ENCODE measurements around the gene SYNPO2. TPM values are rescaled to one million over a fixed set of nuclear protein-coding genes. Genes with fewer than 3 reads are reported as not detected.

SYNPO2 gene
- total RNA-seq, 3 donors from 2014 or later (not counting 1 experiment from before 2014, with no cell fraction given), result 0.18 to 0.85 (median 0.56) TPM

GRCh38 chr4:118898221-118898620, 9.6 kb downstream of the SYNPO2 start:
- Mint-ChIP-seq H3K27me3 (ENCODE audit: low read depth in 2 of 2) (peaks cover 3 to 52% of the 10 kb centered on the region in 2 donors), H3K36me3 (no peaks in the 10 kb centered on the region), H3K9me3 (no peaks in the 10 kb centered on the region), H3K4me1 (no peaks in the 10 kb centered on the region), H3K4me3 (no peak overlapping the region), H3K27ac (no peak overlapping the region)
- intact Hi-C loops (cut with micrococcal nuclease), result no loop called here
- no peak for TF ChIP-seq CTCF (IDR thresholded peaks at IDR 0.05)
- no peak overlapping the region for H3K4me3 ChIP-seq (ENCODE audit: low read length)
- H3K9me3 ChIP-seq (ENCODE audit: control insufficient read depth, insufficient read depth, low read length), result no peaks in the 10 kb centered on the region
- H3K36me3 ChIP-seq (ENCODE audit: control insufficient read depth, insufficient read depth, low read length), result no peaks in the 10 kb centered on the region
- ATAC-seq (no peak), DNase-seq (no peak)
- H3K27ac ChIP-seq (ENCODE audit: low read length), result no peak overlapping the region
- H3K27me3 ChIP-seq (ENCODE audit: control insufficient read depth, insufficient read depth, low read length), result no peaks in the 10 kb centered on the region
- WGBS (ENCODE audit: insufficient coverage), result 65% methylated on average over 1 of the region's 2 CpGs
- H3K4me1 ChIP-seq (ENCODE audit: control insufficient read depth, insufficient read depth, low read length), result no peaks in the 10 kb centered on the region

- Histone ChIP-seq H3K4me3 (ENCODE audit: low read length) (no peak overlapping the region), H3K27me3 (ENCODE audit: control insufficient read depth, insufficient read depth, low read length) (no peaks in the 10 kb centered on the region), H3K9me3 (ENCODE audit: control insufficient read depth, insufficient read depth, low read length) (no peaks in the 10 kb centered on the region), H3K27ac (ENCODE audit: low read length) (no peak overlapping the region), H3K36me3 (ENCODE audit: control insufficient read depth, insufficient read depth, low read length) (no peaks in the 10 kb centered on the region), H3K4me1 (ENCODE audit: control insufficient read depth, insufficient read depth, low read length) (no peaks in the 10 kb centered on the region)
- no peak for ATAC-seq
- DNase-seq, result no peak
- 94% methylated on average over 6 of the region's 6 CpGs for WGBS (ENCODE audit: insufficient coverage)
- no peaks in the 10 kb centered on the region for H3K36me3 Mint-ChIP-seq
- H3K27ac Mint-ChIP-seq, result no peak overlapping the region
- H3K4me1 Mint-ChIP-seq, result no peaks in the 10 kb centered on the region
- H3K4me3 Mint-ChIP-seq, result no peak overlapping the region
- no peaks in the 10 kb centered on the region for H3K9me3 Mint-ChIP-seq
- intact Hi-C loops (cut with micrococcal nuclease), result no loop called here
- H3K27me3 Mint-ChIP-seq (ENCODE audit: low read depth in 2 of 2), result peaks cover 3 to 47% of the 10 kb centered on the region in 2 donors
- TF ChIP-seq CTCF (IDR thresholded peaks at IDR 0.05), result no peak
Observed at GRCh38 chr4:118898684-118899138, 10.1 kb downstream of the SYNPO2 start.

- Histone ChIP-seq H3K4me1 (ENCODE audit: control insufficient read depth, insufficient read depth, low read length) (no peaks in the 10 kb centered on the region), H3K36me3 (ENCODE audit: control insufficient read depth, insufficient read depth, low read length) (no peaks in the 10 kb centered on the region), H3K27me3 (ENCODE audit: control insufficient read depth, insufficient read depth, low read length) (no peaks in the 10 kb centered on the region), H3K4me3 (ENCODE audit: low read length) (no peak overlapping the region), H3K27ac (ENCODE audit: low read length) (no peak overlapping the region), H3K9me3 (ENCODE audit: control insufficient read depth, insufficient read depth, low read length) (no peaks in the 10 kb centered on the region)
- Mint-ChIP-seq H3K27ac (no peak overlapping the region), H3K4me3 (no peak overlapping the region), H3K4me1 (no peaks in the 10 kb centered on the region), H3K27me3 (ENCODE audit: low read depth in 2 of 2) (peaks cover 6 to 41% of the 10 kb centered on the region in 2 donors), H3K9me3 (no peaks in the 10 kb centered on the region), H3K36me3 (no peaks in the 10 kb centered on the region)
- DNase-seq, result no peak
- no peak for TF ChIP-seq CTCF (IDR thresholded peaks at IDR 0.05)
- WGBS (ENCODE audit: insufficient coverage), result 89% methylated on average over 1 of the region's 3 CpGs
- no peak for ATAC-seq
- intact Hi-C loops (cut with micrococcal nuclease), result no loop called here
Observed at GRCh38 chr4:118904418-118904817, 15.8 kb downstream of the SYNPO2 start.

GRCh38 chr4:118904935-118905334, 16.3 kb downstream of the SYNPO2 start:
- no peak for DNase-seq
- H3K27ac Mint-ChIP-seq, result no peak overlapping the region
- Histone ChIP-seq H3K36me3 (ENCODE audit: control insufficient read depth, insufficient read depth, low read length) (no peaks in the 10 kb centered on the region), H3K9me3 (ENCODE audit: control insufficient read depth, insufficient read depth, low read length) (no peaks in the 10 kb centered on the region), H3K4me3 (ENCODE audit: low read length) (no peak overlapping the region), H3K27me3 (ENCODE audit: control insufficient read depth, insufficient read depth, low read length) (no peaks in the 10 kb centered on the region), H3K27ac (ENCODE audit: low read length) (no peak overlapping the region), H3K4me1 (ENCODE audit: control insufficient read depth, insufficient read depth, low read length) (no peaks in the 10 kb centered on the region)
- H3K4me1 Mint-ChIP-seq, result no peaks in the 10 kb centered on the region
- TF ChIP-seq CTCF (IDR thresholded peaks at IDR 0.05), result no peak
- 47% methylated on average over 2 of the region's 2 CpGs for WGBS (ENCODE audit: insufficient coverage)
- H3K27me3 Mint-ChIP-seq (ENCODE audit: low read depth in 2 of 2), result peaks cover 6 to 42% of the 10 kb centered on the region in 2 donors
- no peak overlapping the region for H3K4me3 Mint-ChIP-seq
- no peaks in the 10 kb centered on the region for H3K36me3 Mint-ChIP-seq
- no peaks in the 10 kb centered on the region for H3K9me3 Mint-ChIP-seq
- intact Hi-C loops (cut with micrococcal nuclease), result no loop called here
- ATAC-seq, result peak in 1 of 3 donors; percentile 78

Data from natural killer cell (primary cell).